Endothelial cell of umbilical vein (primary cell): ENCODE measurements around the gene EEF1E1. TPM values are rescaled to one million over a fixed set of nuclear protein-coding genes. Genes with fewer than 3 reads are reported as not detected.
A peak's percentile ranks its signal among the peaks of the same experiment; 100 is the strongest.

Source experiments
- BruUV-seq: library from RNA; stranded (reverse); fragments of 400-500 nt; replicated peaks from 2 replicates; lab custom pipeline; 2021; lab: Mats Ljungman, UMichigan
- CTCF ChIA-PET: fragments of 300-600, 350-600 bp; sonication (Branson Sonifier 250); formaldehyde crosslinking; loops from one replicate; lab custom pipeline; 2021; ENCODE audit warnings: antibody characterized with exemption, inconsistent platforms; lab: Charles Lee
- POLR2A ChIA-PET: fragments of 300-600, 350-600 bp; sonication (Branson Sonifier 250); formaldehyde crosslinking; loops from one replicate; lab custom pipeline; 2021; ENCODE audit warnings: antibody characterized with exemption, inconsistent platforms; lab: Charles Lee
- DNase-seq: peaks from one replicate; pipeline ENCODE4 v3.0.0-alpha.2; 2011; ENCODE audit warnings: low read depth, low spot score
- FAIRE-seq: peaks from 2 replicates; lab custom pipeline; 2011; peaks lifted over from hg19 to GRCh38; lab: Jason Lieb, UNC
- H2AFZ ChIP-seq: 2 replicates; pipeline ENCODE4 v1.6.0; 2012; ENCODE audit warnings: low read depth, low read length, control low read depth, inconsistent platforms
- H3K27ac ChIP-seq: 2 replicates; pipeline ENCODE4 v1.5.1; 2011; ENCODE audit warnings: low read depth, mild to moderate bottlenecking, control low read depth, low read length, moderate library complexity; ENCODE audit not compliant: insufficient read depth
- H3K27me3 ChIP-seq, 2 experiments: 2 replicates each; pipeline versions ENCODE4 v1.6.0 to v1.6.1; 2011; ENCODE audit warnings: low read length in 2 of 2, mixed read lengths in 1 of 2; ENCODE audit not compliant: control insufficient read depth in 2 of 2, insufficient read depth in 2 of 2
- H3K36me3 ChIP-seq, 2 experiments: 2 replicates in 1 of 2; 3 replicates in 1 of 2; pipeline ENCODE4 v1.5.1; 2011; ENCODE audit warnings: low read length in 2 of 2, mild to moderate bottlenecking in 1 of 2, moderate library complexity in 1 of 2; ENCODE audit not compliant: control insufficient read depth in 2 of 2, insufficient read depth in 2 of 2; ENCODE audit errors: extremely low read depth in 1 of 2
- H3K4me1 ChIP-seq: 3 replicates; pipeline ENCODE4 v1.5.1; 2011; ENCODE audit warnings: mild to moderate bottlenecking, low read length; ENCODE audit not compliant: control insufficient read depth, insufficient read depth; ENCODE audit errors: extremely low read depth
- H3K4me2 ChIP-seq: 2 replicates; pipeline ENCODE4 v1.6.1; 2011; ENCODE audit warnings: low read length, control low read depth, mixed read lengths; ENCODE audit not compliant: insufficient read depth
- H3K4me3 ChIP-seq, 3 experiments: fragments of 200-600 bp in 1 of 3; sonication (generic), shearing (Covaris generic) in 1 of 3; replicated peaks in 1 of 3; 2 replicates each; pipeline ENCODE4 v1.5.1; 2011 to 2016; ENCODE audit warnings: control low read depth in 3 of 3, low read length in 3 of 3, mild to moderate bottlenecking in 2 of 3, inconsistent platforms in 1 of 3, low read depth in 1 of 3, moderate library complexity in 1 of 3; ENCODE audit not compliant: insufficient read depth in 1 of 3
- H3K79me2 ChIP-seq: 2 replicates; pipeline ENCODE4 v1.6.0; 2012; ENCODE audit warnings: low read length, inconsistent platforms; ENCODE audit not compliant: control insufficient read depth, insufficient read depth
- H3K9ac ChIP-seq: replicated peaks from 2 replicates; pipeline ENCODE3; 2011; ENCODE audit warnings: low read length, control low read depth; ENCODE audit not compliant: insufficient read depth; ENCODE audit errors: extremely low read depth
- H3K9me1 ChIP-seq: replicated peaks from 3 replicates; pipeline ENCODE4 v1.6.0; 2011; ENCODE audit warnings: mild to moderate bottlenecking, low read length; ENCODE audit not compliant: control insufficient read depth, insufficient read depth; ENCODE audit errors: extremely low read depth
- H3K9me3 ChIP-seq: replicated peaks from 2 replicates; pipeline ENCODE4 v1.5.1; 2012; ENCODE audit warnings: low read length, inconsistent platforms; ENCODE audit not compliant: control insufficient read depth, insufficient read depth
- H4K20me1 ChIP-seq: replicated peaks from 2 replicates; pipeline ENCODE3; 2011; ENCODE audit warnings: mild to moderate bottlenecking, low read length; ENCODE audit not compliant: control insufficient read depth, insufficient read depth; ENCODE audit errors: extremely low read depth
- CTCF ChIP-seq, 2 donors: IDR thresholded peaks; 1 replicate in 1 of 2; 2 replicates in 1 of 2; pipeline ENCODE4 v1.5.1; 2011; ENCODE audit warnings: low read length in 2 of 2, mild to moderate bottlenecking in 2 of 2, moderate library complexity in 2 of 2, control low read depth in 1 of 2, inconsistent platforms in 1 of 2, low read depth in 1 of 2; ENCODE audit not compliant: insufficient read depth in 1 of 2; ENCODE audit errors: extremely low read depth in 1 of 2
- EZH2 ChIP-seq: IDR thresholded peaks from 2 replicates; pipeline ENCODE4 v1.6.1; 2012; ENCODE audit warnings: borderline replicate concordance, low read depth, mild to moderate bottlenecking, moderate library complexity, low read length, inconsistent platforms; ENCODE audit not compliant: severe bottlenecking
- JUN ChIP-seq: IDR thresholded peaks from 2 replicates; pipeline ENCODE4 v1.6.1; 2011; ENCODE audit warnings: borderline replicate concordance, low read depth; ENCODE audit not compliant: insufficient read length, insufficient read depth
- MYC ChIP-seq: IDR thresholded peaks from one replicate; pipeline ENCODE4 v1.6.1; 2011; ENCODE audit warnings: mild to moderate bottlenecking, low read depth, low read length
- POLR2A ChIP-seq: IDR thresholded peaks from 2 replicates; pipeline ENCODE4 v1.6.1; 2012; ENCODE audit warnings: low read depth, mild to moderate bottlenecking, control low read depth, low read length
- POLR2AphosphoS5 ChIP-seq: IDR thresholded peaks from 2 replicates; pipeline ENCODE4 v1.6.1; 2012; ENCODE audit warnings: low read depth, mild to moderate bottlenecking, control low read depth, low read length, moderate library complexity; ENCODE audit not compliant: insufficient read depth
- dilution Hi-C: fragments of 300-500 bp; cut with MboI; formaldehyde crosslinking; loops from one replicate; pipeline ENCODE4 v1.15.0; 2019; ENCODE audit warnings: low sequenced_read_pairs; ENCODE audit not compliant: extremely low pct_ligation_motif_present
- intact Hi-C: fragments of 100-400 bp; cut with micrococcal nuclease; formaldehyde crosslinking; loops from one replicate; pipeline ENCODE4 v1.10.0; 2022
- polyA plus RNA-seq, 4 experiments: library from polyadenylated mRNA; depleted of rRNA in 3 of 4; stranded (reverse) in 3 of 4; unstranded in 1 of 4; fragments of >200 nt; gene quantifications; 2 replicates each; pipeline versions ENCODE4 v1.2.1 to v1.2.3, GENCODE V29; 2011 to 2012; ENCODE audit warnings: missing spikeins in 1 of 4
- total RNA-seq: library from RNA; stranded (reverse); gene quantifications from 2 replicates; pipeline ENCODE4 v1.2.3, GENCODE V29; 2021

EEF1E1 gene
- total and polyA plus RNA-seq, 2 donors (not counting 3 experiments of a cell fraction or from before 2014, with no cell fraction given) = 53.8 to 58.1 TPM

DNA sequence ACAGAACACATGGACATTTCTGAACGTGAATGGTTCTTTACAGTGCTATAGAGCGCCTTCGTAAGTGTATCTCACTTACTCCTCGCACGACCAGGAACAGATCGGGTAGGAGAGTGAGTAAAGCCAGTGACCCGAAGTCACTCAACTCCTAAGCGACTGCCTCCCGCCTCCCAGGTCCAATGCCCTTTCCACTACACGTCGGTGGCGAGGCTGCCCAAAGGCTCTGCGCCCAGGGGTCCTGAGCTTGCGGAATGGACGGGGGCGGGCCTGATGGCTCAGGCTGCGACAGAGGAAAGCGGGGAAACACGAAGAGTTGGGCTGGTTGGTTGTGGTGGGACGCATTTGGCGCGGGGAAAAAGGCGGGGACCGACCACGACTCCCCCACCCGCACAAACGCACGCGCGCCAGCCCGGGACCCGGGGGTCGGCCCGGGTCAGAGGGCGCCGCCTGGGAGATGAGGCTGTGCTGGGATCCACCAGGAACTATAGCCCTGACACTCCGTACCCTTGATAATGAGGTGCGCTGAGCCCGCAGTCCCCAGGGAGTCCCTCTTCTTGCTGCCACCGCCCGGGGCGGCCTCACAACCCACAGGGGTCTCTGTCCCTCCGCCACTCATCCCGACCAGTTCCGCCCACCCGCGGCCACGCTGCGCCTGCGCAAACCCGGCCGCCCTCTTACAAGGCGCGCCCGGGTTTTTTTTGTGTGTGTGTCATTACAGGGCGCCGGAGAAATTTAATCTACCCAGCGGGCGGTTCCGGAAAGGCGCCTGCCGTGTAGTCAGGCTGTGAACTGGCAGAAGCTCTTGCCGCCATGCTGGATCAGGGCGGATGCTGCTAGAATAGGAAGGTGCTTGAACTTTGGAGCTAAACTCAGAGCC is 38.3 kb downstream of the EEF1E1 start, which contains the start of gene BLOC1S5:
Gene BLOC1S5, minus strand, starts transcription at position 629 of the 877 bp plus-strand sequence. Its CDS starts 13 bp downstream, at position 616.
- peaks cover 18% of the 10 kb centered on the region for H3K4me1 ChIP-seq
- dilution Hi-C loops = no loop called here
- peak within 1 kb of the TSS; percentile 76 for H3K27ac ChIP-seq
- H3K9ac ChIP-seq = peak within 1 kb of the TSS; percentile 86
- H3K9me3 ChIP-seq = no peaks in the 10 kb centered on the region
- H3K27me3 ChIP-seq = no peaks in the 10 kb centered on the region
- H3K79me2 ChIP-seq = peaks cover 13% of the 10 kb centered on the region
- intact Hi-C loops = loop anchor here (1.0 to 10.0 kb wide), 7 partner anchors 19 to 752 kb away; partner anchors contain the start of genes EEF1E1 and SSR1
- H4K20me1 ChIP-seq = no peaks in the 10 kb centered on the region
- peak within 1 kb of the TSS; percentile 59 to 88 (median 76) for H3K4me3 ChIP-seq
- peak within 1 kb of the TSS; percentile 90 for H3K4me2 ChIP-seq
- ChIA-PET CTCF (interaction anchor here (0.9 to 2.6 kb wide), 10 partner anchors 16 to 449 kb away, joined by 3 to 37 read pairs (median 4); partner anchors contain the start of gene EEF1E1), POLR2A (interaction anchor here (1.6 to 2.2 kb wide), 2 partner anchors 21 to 38 kb away, joined by 4 to 5 read pairs; partner anchors contain the start of gene EEF1E1)
- peak; percentile 92 for FAIRE-seq
- BruUV-seq = TSS peak; percentile 64
- H3K36me3 ChIP-seq = peaks cover 0 to 4% of the 10 kb centered on the region in 2 experiments
- H2AFZ ChIP-seq = peak within 1 kb of the TSS; percentile 73
- no peaks in the 10 kb centered on the region for H3K9me1 ChIP-seq
- TF ChIP-seq EZH2 = no peak
- no peak for TF ChIP-seq MYC
- peak; percentile 87 for TF ChIP-seq POLR2A
- TF ChIP-seq JUN = no peak
- TF ChIP-seq CTCF (IDR thresholded peaks at IDR 0.05; ENCODE audit: extremely low read depth in 1 of 2, insufficient read depth in 1 of 2, low read depth in 1 of 2, low read length in 2 of 2) = peak in 1 of 2 donors; percentile 13
- TF ChIP-seq POLR2AphosphoS5 = peak; percentile 84
- DNase-seq = peak; percentile 98
